ENCODE measurements around the gene ADCY4. TPM values are rescaled to one million over a fixed set of nuclear protein-coding genes. Genes with fewer than 3 reads are reported as not detected.
A peak's percentile ranks its signal among the peaks of the same experiment; 100 is the strongest.

ADCY4 gene
- total and polyA plus RNA-seq, 2 experiments from 2014 or later, result 0.22 to 0.38 TPM

DNA sequence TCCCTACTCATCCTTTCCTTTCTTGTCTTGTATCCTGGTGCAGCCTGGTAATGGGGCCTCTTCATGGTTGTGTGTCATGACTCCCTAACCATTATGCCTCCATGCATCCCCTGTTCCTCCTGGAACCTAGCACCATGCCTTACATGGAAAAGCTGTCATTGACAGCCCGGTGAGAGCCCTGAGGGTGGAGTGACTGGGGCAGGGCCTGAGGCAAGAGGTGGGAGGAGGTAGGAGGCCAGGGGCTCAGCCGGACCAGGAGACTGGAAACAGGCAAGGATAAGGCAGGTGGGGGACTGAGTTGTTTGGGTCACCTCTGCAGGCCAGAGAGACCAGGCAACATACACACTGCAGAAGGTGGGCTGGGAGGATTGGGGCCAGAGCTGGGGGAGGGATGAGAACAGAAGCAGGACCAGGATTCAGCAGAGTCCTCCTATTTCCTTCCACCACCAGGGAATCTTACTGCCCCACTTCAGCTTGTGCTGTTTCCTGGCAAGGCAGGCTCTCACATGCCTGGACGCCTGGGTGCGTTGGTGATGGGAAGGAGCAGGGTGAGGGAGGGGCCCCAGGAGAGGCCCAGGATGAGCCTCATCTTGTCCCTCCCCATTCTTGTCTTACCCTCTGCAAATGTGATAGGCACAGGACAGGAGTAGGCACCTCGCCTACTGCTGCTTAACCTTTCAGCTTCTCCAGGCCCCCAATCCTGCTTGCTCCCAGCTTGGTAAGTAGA, 25.2 kb downstream of the ADCY4 start, which contains the start of gene LTB4R2:
Gene LTB4R2 (plus strand): TSS at position 603 of the 727 bp plus-strand sequence. CDS start 525 bp downstream, outside the sequence.
- Histone ChIP-seq H3K9me3 (ENCODE audit: low read depth) (no peaks in the 10 kb centered on the region), H4K20me1 (ENCODE audit: insufficient read depth) (no peaks in the 10 kb centered on the region), H2AFZ (peak within 1 kb of the TSS; percentile 66), H3K27me3 (replicated peaks; ENCODE audit: insufficient read depth) (no peaks in the 10 kb centered on the region), H3K4me2 (ENCODE audit: unreplicated experiment) (peak within 1 kb of the TSS; percentile 27), H3K9me2 (ENCODE audit: insufficient read depth) (no peaks in the 10 kb centered on the region), H3K4me3 (peak within 1 kb of the TSS; percentile 59), H3K27ac (no peak within 1 kb of the TSS), H3K79me2 (ENCODE audit: insufficient read depth) (no peaks in the 10 kb centered on the region), H3F3A (ENCODE audit: insufficient read depth) (peaks cover 8% of the 10 kb centered on the region; the same call in 1 of the 2 replicates), H3K4me1 (ENCODE audit: insufficient read depth) (peaks cover 15% of the 10 kb centered on the region), H3K36me3 (ENCODE audit: low read depth) (no peaks in the 10 kb centered on the region; the same call in 1 of the 2 replicates), H3K9ac (peak within 1 kb of the TSS; percentile 52)
- DNase-seq, result no peak
- TF ChIP-seq EZH2phosphoT487 (IDR thresholded peaks at IDR 0.05; ENCODE audit: insufficient read depth, low read depth) (no peak), EZH2 (IDR thresholded peaks at IDR 0.05; ENCODE audit: insufficient read depth, poor library complexity, severe bottlenecking) (no peak)
- in situ Hi-C loops (cut with MboI), result no loop called here
- WGBS, 2 experiments (ENCODE audit: low coverage in 1 of 2, low lambda C conversion rate in 2 of 2, missing lambda C conversion rate in 2 of 2), result 68 to 84% methylated on average over 5 of the region's 5 CpGs

DNA sequence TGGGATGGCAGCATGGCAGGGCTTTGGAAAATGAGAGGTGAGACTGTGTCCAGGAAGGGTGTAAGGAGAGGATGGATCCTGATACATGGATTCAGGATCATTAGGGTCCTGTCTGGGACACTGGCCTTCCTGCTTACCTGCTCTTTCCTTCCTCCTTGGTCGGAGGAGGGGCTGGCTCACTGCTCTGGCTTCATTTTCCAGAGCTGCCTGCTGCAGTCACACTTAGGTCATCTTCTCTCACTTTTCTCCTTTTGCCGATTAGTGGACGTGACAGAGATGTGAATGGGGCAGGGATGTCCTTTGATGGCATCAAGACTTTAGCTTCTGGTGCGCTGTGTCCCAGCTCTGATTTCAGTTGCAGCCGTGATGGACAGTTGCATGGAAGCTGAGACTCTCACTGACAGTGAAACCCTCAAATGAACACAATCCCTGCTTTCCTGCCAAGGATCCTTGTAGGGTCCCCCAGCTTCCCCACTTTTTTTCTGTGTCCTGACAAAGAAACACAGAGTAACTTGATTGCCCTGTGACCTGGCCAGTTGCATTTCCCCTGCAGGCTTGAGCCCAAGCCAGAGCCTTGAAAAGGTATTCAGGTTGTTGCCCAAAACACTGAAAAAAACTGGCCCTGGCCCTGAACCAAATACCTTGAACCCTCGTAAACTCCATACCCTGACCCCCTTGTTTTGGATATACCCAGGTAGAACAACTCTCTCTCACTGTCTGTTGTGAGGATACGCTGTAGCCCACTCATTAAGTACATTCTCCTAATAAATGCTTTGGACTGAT, 26.3 kb downstream of the ADCY4 start:
- H2AFZ ChIP-seq, result no peak overlapping the region
- peaks cover 5% of the 10 kb centered on the region; the same call in 1 of the 2 replicates for H3K36me3 ChIP-seq (ENCODE audit: low read depth)
- no peaks in the 10 kb centered on the region for H4K20me1 ChIP-seq (ENCODE audit: insufficient read depth)
- in situ Hi-C loops (cut with MboI), result no loop called here
- H3K4me1 ChIP-seq (ENCODE audit: insufficient read depth), result peaks cover 15% of the 10 kb centered on the region
- 73 to 76% methylated on average over 7 of the region's 7 CpGs for WGBS, 2 experiments (ENCODE audit: low coverage in 1 of 2, low lambda C conversion rate in 2 of 2, missing lambda C conversion rate in 2 of 2)
- H3K4me2 ChIP-seq (ENCODE audit: unreplicated experiment), result no peak overlapping the region
- TF ChIP-seq EZH2 (IDR thresholded peaks at IDR 0.05; ENCODE audit: insufficient read depth, poor library complexity, severe bottlenecking) (no peak), EZH2phosphoT487 (IDR thresholded peaks at IDR 0.05; ENCODE audit: insufficient read depth, low read depth) (no peak)
- no peaks in the 10 kb centered on the region for H3K9me3 ChIP-seq (ENCODE audit: low read depth)
- H3F3A ChIP-seq (ENCODE audit: insufficient read depth), result peaks cover 8% of the 10 kb centered on the region; the same call in 1 of the 2 replicates
- no peak overlapping the region for H3K4me3 ChIP-seq
- H3K27me3 ChIP-seq (replicated peaks; ENCODE audit: insufficient read depth), result no peaks in the 10 kb centered on the region
- DNase-seq, result no peak
- H3K27ac ChIP-seq, result no peak overlapping the region
- no peaks in the 10 kb centered on the region for H3K79me2 ChIP-seq (ENCODE audit: insufficient read depth)
- H3K9me2 ChIP-seq (ENCODE audit: insufficient read depth), result no peaks in the 10 kb centered on the region
- no peak overlapping the region for H3K9ac ChIP-seq

DNA sequence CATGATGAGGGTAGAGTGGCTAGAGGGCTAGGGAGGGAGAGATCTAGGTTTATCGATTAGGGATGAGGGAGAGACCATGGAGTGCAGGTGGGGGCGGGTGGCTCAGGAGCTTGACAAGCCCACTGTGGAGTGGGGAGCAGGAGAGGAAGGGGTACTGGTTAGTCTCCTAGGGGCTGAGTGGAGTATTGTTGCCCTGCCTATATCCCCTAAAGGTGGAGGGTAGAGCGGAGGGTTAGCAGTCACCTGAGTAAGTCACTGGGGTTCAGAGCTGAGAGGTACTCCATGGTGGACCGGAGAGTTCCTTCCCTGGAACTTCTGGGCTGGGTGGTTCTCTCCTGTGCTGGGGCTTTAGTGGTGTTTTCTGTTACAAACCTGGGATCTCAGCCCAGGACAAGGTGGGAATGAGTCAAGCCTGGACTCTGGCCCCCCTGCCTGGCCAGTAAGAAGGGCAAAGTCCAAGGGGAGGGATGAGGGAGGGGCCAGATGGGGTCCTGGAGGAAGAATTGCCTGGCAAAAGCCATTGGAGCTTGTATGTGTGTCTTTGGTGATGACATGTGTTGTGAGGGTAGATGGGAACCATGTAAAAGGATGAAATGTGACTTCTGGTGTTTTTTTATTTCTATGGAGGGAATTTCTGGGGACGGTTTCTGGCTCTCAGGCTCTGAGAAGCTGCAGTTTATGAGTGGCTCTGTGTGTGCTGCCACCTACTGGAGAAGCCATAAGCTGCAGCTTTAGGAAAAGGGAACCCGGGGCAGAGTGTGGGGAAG, 27.1 kb downstream of the ADCY4 start, which contains the start of gene CIDEB:
Gene CIDEB (minus strand): TSS at position 403 of the 767 bp plus-strand sequence. CDS start 119 bp downstream, at position 284.
- no peak within 1 kb of the TSS for H2AFZ ChIP-seq
- H3K27ac ChIP-seq, result no peak within 1 kb of the TSS
- no peaks in the 10 kb centered on the region for H4K20me1 ChIP-seq (ENCODE audit: insufficient read depth)
- peak; percentile 75 for DNase-seq
- H3F3A ChIP-seq (ENCODE audit: insufficient read depth), result peaks cover 8% of the 10 kb centered on the region; the same call in 1 of the 2 replicates
- no peaks in the 10 kb centered on the region for H3K9me2 ChIP-seq (ENCODE audit: insufficient read depth)
- no peak within 1 kb of the TSS for H3K4me2 ChIP-seq (ENCODE audit: unreplicated experiment)
- peaks cover 15% of the 10 kb centered on the region for H3K4me1 ChIP-seq (ENCODE audit: insufficient read depth)
- H3K27me3 ChIP-seq (replicated peaks; ENCODE audit: insufficient read depth), result no peaks in the 10 kb centered on the region
- WGBS, 2 experiments (ENCODE audit: low coverage in 1 of 2, low lambda C conversion rate in 2 of 2, missing lambda C conversion rate in 2 of 2), result 61 to 66% methylated on average over 6 of the region's 6 CpGs
- in situ Hi-C loops (cut with MboI), result no loop called here
- TF ChIP-seq EZH2phosphoT487 (IDR thresholded peaks at IDR 0.05; ENCODE audit: insufficient read depth, low read depth), result no peak
- TF ChIP-seq EZH2 (IDR thresholded peaks at IDR 0.05; ENCODE audit: insufficient read depth, poor library complexity, severe bottlenecking), result no peak
- no peak within 1 kb of the TSS for H3K9ac ChIP-seq
- H3K9me3 ChIP-seq (ENCODE audit: low read depth), result no peaks in the 10 kb centered on the region
- no peak within 1 kb of the TSS for H3K4me3 ChIP-seq
- H3K36me3 ChIP-seq (ENCODE audit: low read depth), result peaks cover 10% of the 10 kb centered on the region; the same call in 1 of the 2 replicates
- no peaks in the 10 kb centered on the region for H3K79me2 ChIP-seq (ENCODE audit: insufficient read depth)

- no peak overlapping the region for H3K4me3 ChIP-seq
- H3K4me1 ChIP-seq (ENCODE audit: insufficient read depth), result peaks cover 15% of the 10 kb centered on the region
- H3K9me3 ChIP-seq (ENCODE audit: low read depth), result no peaks in the 10 kb centered on the region
- in situ Hi-C loops (cut with MboI), result no loop called here
- H3K36me3 ChIP-seq (ENCODE audit: low read depth), result peaks cover 14% of the 10 kb centered on the region; the same call in 1 of the 2 replicates
- peaks cover 8% of the 10 kb centered on the region; the same call in 1 of the 2 replicates for H3F3A ChIP-seq (ENCODE audit: insufficient read depth)
- no peak for TF ChIP-seq EZH2 (IDR thresholded peaks at IDR 0.05; ENCODE audit: insufficient read depth, poor library complexity, severe bottlenecking)
- no peak for TF ChIP-seq EZH2phosphoT487 (IDR thresholded peaks at IDR 0.05; ENCODE audit: insufficient read depth, low read depth)
- H3K27me3 ChIP-seq (replicated peaks; ENCODE audit: insufficient read depth), result no peaks in the 10 kb centered on the region
- H2AFZ ChIP-seq, result no peak overlapping the region
- no peaks in the 10 kb centered on the region for H4K20me1 ChIP-seq (ENCODE audit: insufficient read depth)
- H3K9ac ChIP-seq, result no peak overlapping the region
- H3K4me2 ChIP-seq (ENCODE audit: unreplicated experiment), result no peak overlapping the region
- H3K9me2 ChIP-seq (ENCODE audit: insufficient read depth), result no peaks in the 10 kb centered on the region
- no peak for DNase-seq
- no peak overlapping the region for H3K27ac ChIP-seq
- 88 to 90% methylated on average over 10 to 11 of the region's 11 CpGs for WGBS, 2 experiments (ENCODE audit: low coverage in 1 of 2, low lambda C conversion rate in 2 of 2, missing lambda C conversion rate in 2 of 2)
- 0 out of 2 replicates have a peak, but pooled peaks cover 1% of the 10 kb centered on the region for H3K79me2 ChIP-seq (ENCODE audit: insufficient read depth)
Observed at GRCh38 chr14:24307156-24307574, 27.7 kb downstream of the ADCY4 start.

All from GM23248 (cell line).